Endothelial cell of umbilical vein (primary cell): Measurements from ENCODE around the gene INPP5E. TPM values are rescaled to one million over a fixed set of nuclear protein-coding genes. Genes with fewer than 3 reads are reported as not detected.

Experiments
- BruUV-seq: library from RNA; stranded (reverse); fragments of 400-500 nt; replicated peaks from 2 replicates; lab custom pipeline; 2021; lab: Mats Ljungman, UMichigan
- CTCF ChIA-PET: fragments of 300-600, 350-600 bp; sonication (Branson Sonifier 250); formaldehyde crosslinking; loops from one replicate; lab custom pipeline; 2021; ENCODE audit warnings: antibody characterized with exemption, inconsistent platforms; lab: Charles Lee
- POLR2A ChIA-PET: fragments of 300-600, 350-600 bp; sonication (Branson Sonifier 250); formaldehyde crosslinking; loops from one replicate; lab custom pipeline; 2021; ENCODE audit warnings: antibody characterized with exemption, inconsistent platforms; lab: Charles Lee
- DNase-seq: peaks from one replicate; pipeline ENCODE4 v3.0.0-alpha.2; 2011; ENCODE audit warnings: low read depth, low spot score
- FAIRE-seq: peaks from 2 replicates; lab custom pipeline; 2011; peaks lifted over from hg19 to GRCh38; lab: Jason Lieb, UNC
- H2AFZ ChIP-seq: 2 replicates; pipeline ENCODE4 v1.6.0; 2012; ENCODE audit warnings: low read depth, low read length, control low read depth, inconsistent platforms
- H3K27ac ChIP-seq: 2 replicates; pipeline ENCODE4 v1.5.1; 2011; ENCODE audit warnings: low read depth, mild to moderate bottlenecking, control low read depth, low read length, moderate library complexity; ENCODE audit not compliant: insufficient read depth
- H3K27me3 ChIP-seq, 2 experiments: 2 replicates each; pipeline versions ENCODE4 v1.6.0 to v1.6.1; 2011; ENCODE audit warnings: low read length in 2 of 2, mixed read lengths in 1 of 2; ENCODE audit not compliant: control insufficient read depth in 2 of 2, insufficient read depth in 2 of 2
- H3K36me3 ChIP-seq, 2 experiments: 2 replicates in 1 of 2; 3 replicates in 1 of 2; pipeline ENCODE4 v1.5.1; 2011; ENCODE audit warnings: low read length in 2 of 2, mild to moderate bottlenecking in 1 of 2, moderate library complexity in 1 of 2; ENCODE audit not compliant: control insufficient read depth in 2 of 2, insufficient read depth in 2 of 2; ENCODE audit errors: extremely low read depth in 1 of 2
- H3K4me1 ChIP-seq: 3 replicates; pipeline ENCODE4 v1.5.1; 2011; ENCODE audit warnings: mild to moderate bottlenecking, low read length; ENCODE audit not compliant: control insufficient read depth, insufficient read depth; ENCODE audit errors: extremely low read depth
- H3K4me2 ChIP-seq: 2 replicates; pipeline ENCODE4 v1.6.1; 2011; ENCODE audit warnings: low read length, control low read depth, mixed read lengths; ENCODE audit not compliant: insufficient read depth
- H3K4me3 ChIP-seq, 3 experiments: fragments of 200-600 bp in 1 of 3; sonication (generic), shearing (Covaris generic) in 1 of 3; replicated peaks in 1 of 3; 2 replicates each; pipeline ENCODE4 v1.5.1; 2011 to 2016; ENCODE audit warnings: control low read depth in 3 of 3, low read length in 3 of 3, mild to moderate bottlenecking in 2 of 3, inconsistent platforms in 1 of 3, low read depth in 1 of 3, moderate library complexity in 1 of 3; ENCODE audit not compliant: insufficient read depth in 1 of 3
- H3K79me2 ChIP-seq: 2 replicates; pipeline ENCODE4 v1.6.0; 2012; ENCODE audit warnings: low read length, inconsistent platforms; ENCODE audit not compliant: control insufficient read depth, insufficient read depth
- H3K9ac ChIP-seq: replicated peaks from 2 replicates; pipeline ENCODE3; 2011; ENCODE audit warnings: low read length, control low read depth; ENCODE audit not compliant: insufficient read depth; ENCODE audit errors: extremely low read depth
- H3K9me1 ChIP-seq: replicated peaks from 3 replicates; pipeline ENCODE4 v1.6.0; 2011; ENCODE audit warnings: mild to moderate bottlenecking, low read length; ENCODE audit not compliant: control insufficient read depth, insufficient read depth; ENCODE audit errors: extremely low read depth
- H3K9me3 ChIP-seq: replicated peaks from 2 replicates; pipeline ENCODE4 v1.5.1; 2012; ENCODE audit warnings: low read length, inconsistent platforms; ENCODE audit not compliant: control insufficient read depth, insufficient read depth
- H4K20me1 ChIP-seq: replicated peaks from 2 replicates; pipeline ENCODE3; 2011; ENCODE audit warnings: mild to moderate bottlenecking, low read length; ENCODE audit not compliant: control insufficient read depth, insufficient read depth; ENCODE audit errors: extremely low read depth
- CTCF ChIP-seq, 2 donors: IDR thresholded peaks; 1 replicate in 1 of 2; 2 replicates in 1 of 2; pipeline ENCODE4 v1.5.1; 2011; ENCODE audit warnings: low read length in 2 of 2, mild to moderate bottlenecking in 2 of 2, moderate library complexity in 2 of 2, control low read depth in 1 of 2, inconsistent platforms in 1 of 2, low read depth in 1 of 2; ENCODE audit not compliant: insufficient read depth in 1 of 2; ENCODE audit errors: extremely low read depth in 1 of 2
- EZH2 ChIP-seq: IDR thresholded peaks from 2 replicates; pipeline ENCODE4 v1.6.1; 2012; ENCODE audit warnings: borderline replicate concordance, low read depth, mild to moderate bottlenecking, moderate library complexity, low read length, inconsistent platforms; ENCODE audit not compliant: severe bottlenecking
- FOS ChIP-seq: IDR thresholded peaks from 2 replicates; pipeline ENCODE4 v1.6.1; 2011; ENCODE audit warnings: mild to moderate bottlenecking, low read length, moderate library complexity, borderline replicate concordance; ENCODE audit not compliant: insufficient read depth
- GATA2 ChIP-seq: IDR thresholded peaks from 2 replicates; pipeline ENCODE4 v1.7.0; 2011; ENCODE audit warnings: low read depth, mild to moderate bottlenecking, moderate library complexity, mixed read lengths, low read length; ENCODE audit not compliant: insufficient read length, insufficient read depth
- JUN ChIP-seq: IDR thresholded peaks from 2 replicates; pipeline ENCODE4 v1.6.1; 2011; ENCODE audit warnings: borderline replicate concordance, low read depth; ENCODE audit not compliant: insufficient read length, insufficient read depth
- MAX ChIP-seq: IDR thresholded peaks from 2 replicates; pipeline ENCODE4 v1.6.1; 2011; ENCODE audit not compliant: insufficient read depth, insufficient read length
- MYC ChIP-seq: IDR thresholded peaks from one replicate; pipeline ENCODE4 v1.6.1; 2011; ENCODE audit warnings: mild to moderate bottlenecking, low read depth, low read length
- POLR2A ChIP-seq: IDR thresholded peaks from 2 replicates; pipeline ENCODE4 v1.6.1; 2012; ENCODE audit warnings: low read depth, mild to moderate bottlenecking, control low read depth, low read length
- POLR2AphosphoS5 ChIP-seq: IDR thresholded peaks from 2 replicates; pipeline ENCODE4 v1.6.1; 2012; ENCODE audit warnings: low read depth, mild to moderate bottlenecking, control low read depth, low read length, moderate library complexity; ENCODE audit not compliant: insufficient read depth
- dilution Hi-C: fragments of 300-500 bp; cut with MboI; formaldehyde crosslinking; loops from one replicate; pipeline ENCODE4 v1.15.0; 2019; ENCODE audit warnings: low sequenced_read_pairs; ENCODE audit not compliant: extremely low pct_ligation_motif_present
- intact Hi-C: fragments of 100-400 bp; cut with micrococcal nuclease; formaldehyde crosslinking; loops from one replicate; pipeline ENCODE4 v1.10.0; 2022
- polyA plus RNA-seq, 4 experiments: library from polyadenylated mRNA; depleted of rRNA in 3 of 4; stranded (reverse) in 3 of 4; unstranded in 1 of 4; fragments of >200 nt; gene quantifications; 2 replicates each; pipeline versions ENCODE4 v1.2.1 to v1.2.3, GENCODE V29; 2011 to 2012; ENCODE audit warnings: missing spikeins in 1 of 4
- total RNA-seq: library from RNA; stranded (reverse); gene quantifications from 2 replicates; pipeline ENCODE4 v1.2.3, GENCODE V29; 2021

Gene INPP5E
- total and polyA plus RNA-seq, 2 donors (not counting 3 experiments of a cell fraction or from before 2014, with no cell fraction given): 15.0 to 24.5 TPM

GRCh38 chr9:136473354-136473721 is 33.7 kb upstream of the INPP5E start:
- H3K27ac ChIP-seq: no peak overlapping the region
- no peak overlapping the region for H2AFZ ChIP-seq
- TF ChIP-seq MAX: no peak
- TF ChIP-seq EZH2: no peak
- TF ChIP-seq MYC: no peak
- no peak for TF ChIP-seq POLR2A
- TF ChIP-seq CTCF (IDR thresholded peaks at IDR 0.05; ENCODE audit: extremely low read depth in 1 of 2, insufficient read depth in 1 of 2, low read depth in 1 of 2, low read length in 2 of 2): no peak
- no peak for TF ChIP-seq JUN
- no peak for TF ChIP-seq POLR2AphosphoS5
- no peak for TF ChIP-seq GATA2
- no peak for TF ChIP-seq FOS
- H4K20me1 ChIP-seq: no peaks in the 10 kb centered on the region
- no peak overlapping the region for H3K4me2 ChIP-seq
- no TSS peak for BruUV-seq
- peaks cover 66% of the 10 kb centered on the region for H3K79me2 ChIP-seq
- ChIA-PET POLR2A (no interaction called here), CTCF (no interaction called here)
- H3K36me3 ChIP-seq: peaks cover 28 to 83% of the 10 kb centered on the region in 2 experiments
- H3K4me1 ChIP-seq: no peaks in the 10 kb centered on the region
- no peak overlapping the region for H3K9ac ChIP-seq
- H3K27me3 ChIP-seq: no peaks in the 10 kb centered on the region
- H3K9me3 ChIP-seq: no peaks in the 10 kb centered on the region
- dilution Hi-C loops (no loop called here), intact Hi-C loops (no loop called here)
- FAIRE-seq (no peak), DNase-seq (no peak)
- no peak overlapping the region for H3K4me3 ChIP-seq
- H3K9me1 ChIP-seq: no peaks in the 10 kb centered on the region
